C4-2B (cell line): ENCODE data around the gene IRAG1.

Experiments used
- CTCF ChIP-seq: fragments of 450-650 bp; conservative IDR thresholded peaks from 2 replicates; pipeline ENCODE4 v1.5.1; 2017; ENCODE audit warnings: mild to moderate bottlenecking
- ZFX ChIP-seq: fragments of 450-650 bp; IDR thresholded peaks from 2 replicates; pipeline ENCODE4 v1.6.1; 2017

- no peak for TF ChIP-seq CTCF
- no peak for TF ChIP-seq ZFX
Measured at GRCh38 chr11:10678101-10678500, 15.5 kb downstream of the IRAG1 start.
